HL-60 (cell line): ENCODE data around the gene BRD4.

Source experiments
- DNase-seq, 2 experiments: peaks; one replicate each; pipeline ENCODE4 v3.0.0-alpha.2; 2010 to 2020; ENCODE audit warnings: low read depth in 1 of 2, low spot score in 1 of 2
- H3K27ac ChIP-seq: fragments of 250-450 bp; sonication (Bioruptor Pico); replicated peaks from 2 replicates; pipeline ENCODE4 v1.5.1; 2020; ENCODE audit warnings: mild to moderate bottlenecking, moderate library complexity
- H3K27me3 ChIP-seq: fragments of 250-450 bp; sonication (Bioruptor Pico); 2 replicates; pipeline ENCODE4 v1.5.1; 2021; ENCODE audit warnings: mild to moderate bottlenecking, moderate library complexity; ENCODE audit not compliant: insufficient read depth, poor library complexity, severe bottlenecking
- H3K4me3 ChIP-seq: replicated peaks from 2 replicates; pipeline ENCODE4 v1.5.1; 2011; ENCODE audit warnings: mild to moderate bottlenecking, control low read depth, low read length; ENCODE audit not compliant: insufficient read depth
- GABPA ChIP-seq: IDR thresholded peaks from 2 replicates; pipeline ENCODE4 v1.6.1; 2012; ENCODE audit warnings: low read depth
- POLR2AphosphoS5 ChIP-seq: IDR thresholded peaks from 2 replicates; pipeline ENCODE4 v1.6.1; 2012; ENCODE audit warnings: low read depth
- SPI1 ChIP-seq: IDR thresholded peaks from 2 replicates; pipeline ENCODE4 v1.6.1; 2012; ENCODE audit warnings: low read depth, mild to moderate bottlenecking, borderline replicate concordance
- TF ChIP-seq, protein P1 (sequence below): IDR thresholded peaks from one replicate; pipeline ENCODE4 v1.5.1; 2011; ENCODE audit warnings: low read length, control low read depth, inconsistent platforms; ENCODE audit not compliant: insufficient read depth
- TF ChIP-seq, protein P2 (sequence below): IDR thresholded peaks from 2 replicates; pipeline ENCODE4 v1.6.1; 2012; ENCODE audit warnings: low read depth; ENCODE audit not compliant: insufficient replicate concordance

The BRD4 gene

GRCh38 chr19:15331419-15332310 is 674 bp downstream of the BRD4 start:
- peak; percentile 45 to 73 for DNase-seq
- Histone ChIP-seq H3K27ac (peak overlapping the region; percentile 84), H3K27me3 (no peaks in the 10 kb centered on the region), H3K4me3 (peak overlapping the region; percentile 96)
- peak; percentile 7; the same call in 1 of the 2 replicates for TF ChIP-seq SPI1
- TF ChIP-seq, protein P1, sequence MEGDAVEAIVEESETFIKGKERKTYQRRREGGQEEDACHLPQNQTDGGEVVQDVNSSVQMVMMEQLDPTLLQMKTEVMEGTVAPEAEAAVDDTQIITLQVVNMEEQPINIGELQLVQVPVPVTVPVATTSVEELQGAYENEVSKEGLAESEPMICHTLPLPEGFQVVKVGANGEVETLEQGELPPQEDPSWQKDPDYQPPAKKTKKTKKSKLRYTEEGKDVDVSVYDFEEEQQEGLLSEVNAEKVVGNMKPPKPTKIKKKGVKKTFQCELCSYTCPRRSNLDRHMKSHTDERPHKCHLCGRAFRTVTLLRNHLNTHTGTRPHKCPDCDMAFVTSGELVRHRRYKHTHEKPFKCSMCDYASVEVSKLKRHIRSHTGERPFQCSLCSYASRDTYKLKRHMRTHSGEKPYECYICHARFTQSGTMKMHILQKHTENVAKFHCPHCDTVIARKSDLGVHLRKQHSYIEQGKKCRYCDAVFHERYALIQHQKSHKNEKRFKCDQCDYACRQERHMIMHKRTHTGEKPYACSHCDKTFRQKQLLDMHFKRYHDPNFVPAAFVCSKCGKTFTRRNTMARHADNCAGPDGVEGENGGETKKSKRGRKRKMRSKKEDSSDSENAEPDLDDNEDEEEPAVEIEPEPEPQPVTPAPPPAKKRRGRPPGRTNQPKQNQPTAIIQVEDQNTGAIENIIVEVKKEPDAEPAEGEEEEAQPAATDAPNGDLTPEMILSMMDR = no peak
- no peak for TF ChIP-seq POLR2AphosphoS5

GRCh38 chr19:15330801-15331418 is 1.4 kb downstream of the BRD4 start:
- H3K4me3 ChIP-seq = peak overlapping the region; percentile 96
- TF ChIP-seq GABPA = no peak
- DNase-seq = no peak
- H3K27me3 ChIP-seq = no peaks in the 10 kb centered on the region
- peak overlapping the region; percentile 84 for H3K27ac ChIP-seq

GRCh38 chr19:15328312-15328711 is 4.0 kb downstream of the BRD4 start:
- H3K27me3 ChIP-seq = no peaks in the 10 kb centered on the region
- TF ChIP-seq GABPA = no peak
- TF ChIP-seq, protein P1 = no peak
- TF ChIP-seq POLR2AphosphoS5 = no peak
- no peak for TF ChIP-seq SPI1
- TF ChIP-seq, protein P2, sequence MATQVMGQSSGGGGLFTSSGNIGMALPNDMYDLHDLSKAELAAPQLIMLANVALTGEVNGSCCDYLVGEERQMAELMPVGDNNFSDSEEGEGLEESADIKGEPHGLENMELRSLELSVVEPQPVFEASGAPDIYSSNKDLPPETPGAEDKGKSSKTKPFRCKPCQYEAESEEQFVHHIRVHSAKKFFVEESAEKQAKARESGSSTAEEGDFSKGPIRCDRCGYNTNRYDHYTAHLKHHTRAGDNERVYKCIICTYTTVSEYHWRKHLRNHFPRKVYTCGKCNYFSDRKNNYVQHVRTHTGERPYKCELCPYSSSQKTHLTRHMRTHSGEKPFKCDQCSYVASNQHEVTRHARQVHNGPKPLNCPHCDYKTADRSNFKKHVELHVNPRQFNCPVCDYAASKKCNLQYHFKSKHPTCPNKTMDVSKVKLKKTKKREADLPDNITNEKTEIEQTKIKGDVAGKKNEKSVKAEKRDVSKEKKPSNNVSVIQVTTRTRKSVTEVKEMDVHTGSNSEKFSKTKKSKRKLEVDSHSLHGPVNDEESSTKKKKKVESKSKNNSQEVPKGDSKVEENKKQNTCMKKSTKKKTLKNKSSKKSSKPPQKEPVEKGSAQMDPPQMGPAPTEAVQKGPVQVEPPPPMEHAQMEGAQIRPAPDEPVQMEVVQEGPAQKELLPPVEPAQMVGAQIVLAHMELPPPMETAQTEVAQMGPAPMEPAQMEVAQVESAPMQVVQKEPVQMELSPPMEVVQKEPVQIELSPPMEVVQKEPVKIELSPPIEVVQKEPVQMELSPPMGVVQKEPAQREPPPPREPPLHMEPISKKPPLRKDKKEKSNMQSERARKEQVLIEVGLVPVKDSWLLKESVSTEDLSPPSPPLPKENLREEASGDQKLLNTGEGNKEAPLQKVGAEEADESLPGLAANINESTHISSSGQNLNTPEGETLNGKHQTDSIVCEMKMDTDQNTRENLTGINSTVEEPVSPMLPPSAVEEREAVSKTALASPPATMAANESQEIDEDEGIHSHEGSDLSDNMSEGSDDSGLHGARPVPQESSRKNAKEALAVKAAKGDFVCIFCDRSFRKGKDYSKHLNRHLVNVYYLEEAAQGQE = no peak
- H3K27ac ChIP-seq = no peak overlapping the region
- H3K4me3 ChIP-seq = no peak overlapping the region
- no peak for DNase-seq

DNA sequence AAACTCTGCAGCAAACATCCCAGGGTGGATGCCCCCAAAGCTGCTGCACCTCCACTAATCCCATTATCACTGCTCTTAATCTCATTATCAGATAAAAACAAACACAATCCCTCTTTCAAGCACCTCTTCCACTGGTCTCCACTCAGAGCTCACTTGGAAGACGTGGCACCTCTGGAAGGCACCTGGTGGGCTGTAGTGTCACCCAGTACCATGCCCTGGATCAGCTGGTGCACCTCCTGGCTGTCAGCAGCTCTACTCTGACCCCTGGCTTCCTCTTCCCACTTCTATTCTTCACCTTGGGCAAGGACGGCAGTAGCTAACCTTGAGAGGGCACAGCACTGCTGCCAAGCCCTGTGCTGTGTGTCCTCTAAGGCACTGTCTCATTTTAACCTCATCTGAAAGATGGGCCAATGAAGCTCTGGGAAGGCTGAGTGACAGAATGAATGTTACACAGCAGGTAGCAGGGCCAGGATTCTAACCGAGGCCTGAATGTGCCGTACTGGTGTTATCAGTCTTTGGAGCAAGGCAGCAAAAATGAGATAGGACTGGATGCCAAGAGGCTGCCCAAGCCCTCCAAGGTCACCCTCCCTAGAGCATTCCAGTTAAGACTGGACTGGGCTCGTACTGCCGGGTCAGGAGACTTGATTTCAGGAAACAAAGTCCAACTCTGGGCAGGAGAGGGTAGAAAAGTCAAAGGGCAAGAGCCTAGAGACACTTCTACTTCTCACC is 7.4 kb downstream of the BRD4 start:
- H3K27me3 ChIP-seq = no peaks in the 10 kb centered on the region
- no peak for DNase-seq
- no peak for TF ChIP-seq GABPA
- no peak for TF ChIP-seq SPI1
- TF ChIP-seq, protein P2 = no peak
- TF ChIP-seq POLR2AphosphoS5 = no peak
- TF ChIP-seq, protein P1 = no peak
- H3K27ac ChIP-seq = no peak overlapping the region
- no peak overlapping the region for H3K4me3 ChIP-seq
